Measurements from ENCODE around the gene LMO2.
"Not testable (repeated sequence)": the region's sequence is repeated elsewhere in the genome, so short reads cannot be mapped to it uniquely, and the experiment has no call there.

Gene LMO2

GRCh38 chr11:33924341-33924740 is 32.5 kb upstream of the LMO2 start:
- no peak overlapping the region for H3K4me3 ChIP-seq (ENCODE audit: low read depth, low read length)
- no peak for TF ChIP-seq CTCF (IDR thresholded peaks at IDR 0.05; ENCODE audit: control insufficient read depth, extremely low read depth, insufficient read depth)
- no peak for DNase-seq (ENCODE audit: low read depth)

GRCh38 chr11:33923626-33924025 is 31.8 kb upstream of the LMO2 start:
- DNase-seq (ENCODE audit: low read depth) = no peak
- no peak overlapping the region for H3K4me3 ChIP-seq (ENCODE audit: low read depth, low read length)
- no peak for TF ChIP-seq CTCF (IDR thresholded peaks at IDR 0.05; ENCODE audit: control insufficient read depth, extremely low read depth, insufficient read depth)

GRCh38 chr11:33920838-33921613 is 29.1 kb upstream of the LMO2 start:
- H3K4me3 ChIP-seq (ENCODE audit: low read depth, low read length) = no peak overlapping the region
- no peak for TF ChIP-seq CTCF (IDR thresholded peaks at IDR 0.05; ENCODE audit: control insufficient read depth, extremely low read depth, insufficient read depth)
- no peak for DNase-seq (ENCODE audit: low read depth)

GRCh38 chr11:33919645-33920044 is 27.8 kb upstream of the LMO2 start:
- no peak for DNase-seq (ENCODE audit: low read depth)
- H3K4me3 ChIP-seq (ENCODE audit: low read depth, low read length) = no peak overlapping the region
- TF ChIP-seq CTCF (IDR thresholded peaks at IDR 0.05; ENCODE audit: control insufficient read depth, extremely low read depth, insufficient read depth) = no peak

GRCh38 chr11:33917402-33917801 is 25.5 kb upstream of the LMO2 start:
- not testable (repeated sequence) for DNase-seq (ENCODE audit: low read depth)

GRCh38 chr11:33916736-33917135 is 24.9 kb upstream of the LMO2 start:
- no peak for TF ChIP-seq CTCF (IDR thresholded peaks at IDR 0.05; ENCODE audit: control insufficient read depth, extremely low read depth, insufficient read depth)
- no peak for DNase-seq (ENCODE audit: low read depth)
- H3K4me3 ChIP-seq (ENCODE audit: low read depth, low read length) = no peak overlapping the region

More at GRCh38 chr11:33917402-33917801, 25.5 kb upstream of the LMO2 start:
- not testable (repeated sequence) for H3K4me3 ChIP-seq (ENCODE audit: low read depth, low read length)

- DNase-seq (ENCODE audit: low read depth) = no peak
- TF ChIP-seq CTCF (IDR thresholded peaks at IDR 0.05; ENCODE audit: control insufficient read depth, extremely low read depth, insufficient read depth) = no peak
- H3K4me3 ChIP-seq (ENCODE audit: low read depth, low read length) = no peak overlapping the region
Observed at GRCh38 chr11:33915526-33915925, 23.6 kb upstream of the LMO2 start.

Measured in LNCaP clone FGC (cell line).